ENCODE data around the gene SLC9A1.

Gene SLC9A1

GRCh38 chr1:27100335-27101053, 54.4 kb downstream of the SLC9A1 start:
- Histone ChIP-seq H3K27ac (ENCODE audit: poor library complexity, severe bottlenecking) (peak overlapping the region; percentile 40), H3K4me1 (ENCODE audit: insufficient read depth, poor library complexity, severe bottlenecking) (peaks cover 20% of the 10 kb centered on the region), H3K36me3 (ENCODE audit: low read depth) (peaks cover 33% of the 10 kb centered on the region), H3K4me3 (ENCODE audit: severe bottlenecking) (no peak overlapping the region), H3K27me3 (ENCODE audit: insufficient read depth, poor library complexity, severe bottlenecking) (no peaks in the 10 kb centered on the region), H3K9me3 (ENCODE audit: severe bottlenecking) (no peaks in the 10 kb centered on the region)
- DNase-seq (ENCODE audit: low spot score) (no peak), ATAC-seq (ENCODE audit: low read depth) (no peak)
- TF ChIP-seq, protein P1, sequence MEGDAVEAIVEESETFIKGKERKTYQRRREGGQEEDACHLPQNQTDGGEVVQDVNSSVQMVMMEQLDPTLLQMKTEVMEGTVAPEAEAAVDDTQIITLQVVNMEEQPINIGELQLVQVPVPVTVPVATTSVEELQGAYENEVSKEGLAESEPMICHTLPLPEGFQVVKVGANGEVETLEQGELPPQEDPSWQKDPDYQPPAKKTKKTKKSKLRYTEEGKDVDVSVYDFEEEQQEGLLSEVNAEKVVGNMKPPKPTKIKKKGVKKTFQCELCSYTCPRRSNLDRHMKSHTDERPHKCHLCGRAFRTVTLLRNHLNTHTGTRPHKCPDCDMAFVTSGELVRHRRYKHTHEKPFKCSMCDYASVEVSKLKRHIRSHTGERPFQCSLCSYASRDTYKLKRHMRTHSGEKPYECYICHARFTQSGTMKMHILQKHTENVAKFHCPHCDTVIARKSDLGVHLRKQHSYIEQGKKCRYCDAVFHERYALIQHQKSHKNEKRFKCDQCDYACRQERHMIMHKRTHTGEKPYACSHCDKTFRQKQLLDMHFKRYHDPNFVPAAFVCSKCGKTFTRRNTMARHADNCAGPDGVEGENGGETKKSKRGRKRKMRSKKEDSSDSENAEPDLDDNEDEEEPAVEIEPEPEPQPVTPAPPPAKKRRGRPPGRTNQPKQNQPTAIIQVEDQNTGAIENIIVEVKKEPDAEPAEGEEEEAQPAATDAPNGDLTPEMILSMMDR (IDR thresholded peaks at IDR 0.05; ENCODE audit: poor library complexity, severe bottlenecking): no peak

DNA sequence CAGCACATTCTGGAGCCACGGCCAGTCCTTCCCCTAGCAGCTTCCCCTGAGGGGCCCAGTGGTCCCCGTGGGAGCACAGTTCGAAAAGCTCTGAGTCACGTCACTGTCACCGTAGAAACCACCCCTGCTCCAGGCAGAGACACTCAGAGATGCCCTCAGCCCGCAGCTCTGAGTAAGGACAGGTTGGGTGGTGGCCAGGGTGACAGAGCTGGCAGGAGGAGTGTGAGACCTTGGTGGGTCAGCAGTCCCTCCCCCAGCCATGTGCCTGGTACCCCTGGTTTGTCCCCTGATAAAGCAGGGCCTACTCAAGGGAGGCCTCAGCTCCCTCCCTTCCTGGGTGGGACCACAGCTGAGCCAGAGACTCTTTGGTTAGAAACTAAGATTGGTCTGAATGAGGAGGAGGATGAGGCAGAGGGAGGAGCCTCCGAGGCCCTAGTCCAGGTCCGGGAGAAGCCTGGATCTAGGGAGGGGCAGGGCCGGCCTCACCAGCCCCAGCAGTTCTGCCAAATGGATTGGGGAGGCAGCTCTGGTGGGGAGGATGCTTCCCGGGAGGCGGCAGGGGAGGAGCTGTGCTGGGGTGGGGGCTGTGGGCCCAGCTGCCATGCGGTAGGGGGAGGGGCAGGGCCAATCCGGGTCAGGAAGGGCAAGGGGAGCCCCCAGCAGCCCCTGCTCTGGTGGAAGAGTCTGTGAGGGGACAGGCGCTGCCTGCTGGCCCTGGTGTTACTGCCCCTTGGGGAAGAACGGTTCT, 55.2 kb downstream of the SLC9A1 start:
- Histone ChIP-seq H3K27ac (ENCODE audit: poor library complexity, severe bottlenecking) (peak overlapping the region; percentile 40), H3K27me3 (ENCODE audit: insufficient read depth, poor library complexity, severe bottlenecking) (no peaks in the 10 kb centered on the region), H3K4me1 (ENCODE audit: insufficient read depth, poor library complexity, severe bottlenecking) (peaks cover 20% of the 10 kb centered on the region), H3K9me3 (ENCODE audit: severe bottlenecking) (no peaks in the 10 kb centered on the region), H3K36me3 (ENCODE audit: low read depth) (peaks cover 26% of the 10 kb centered on the region), H3K4me3 (ENCODE audit: severe bottlenecking) (no peak overlapping the region)
- TF ChIP-seq, protein P1 (IDR thresholded peaks at IDR 0.05; ENCODE audit: poor library complexity, severe bottlenecking): no peak
- DNase-seq (ENCODE audit: low spot score): no peak
- peak; percentile 36; the same call in 2 of the 3 replicates for ATAC-seq (ENCODE audit: low read depth)

DNA sequence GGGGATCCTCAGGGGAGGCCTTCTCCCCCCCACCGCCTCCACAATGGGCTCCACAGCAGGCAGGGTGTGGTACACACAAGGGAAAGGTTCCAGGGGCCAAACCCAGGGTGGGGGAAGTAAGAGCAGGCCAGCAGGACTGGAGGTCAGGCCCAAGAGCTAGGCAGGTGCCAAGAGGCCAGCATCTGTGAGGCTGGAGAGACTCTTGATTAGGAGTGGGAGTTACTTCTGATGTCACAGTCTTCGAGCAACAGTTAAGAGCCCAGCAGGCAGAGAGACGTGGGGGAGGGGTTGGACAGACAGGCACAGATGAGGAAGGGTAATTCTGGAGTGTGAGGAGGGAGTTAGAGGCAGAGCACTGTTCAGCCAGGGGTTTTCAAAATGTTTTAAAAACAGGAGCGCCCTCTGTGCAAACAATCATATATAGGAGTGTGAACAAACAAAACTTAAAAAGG, 55.8 kb downstream of the SLC9A1 start:
- Histone ChIP-seq H3K27me3 (ENCODE audit: insufficient read depth, poor library complexity, severe bottlenecking) (no peaks in the 10 kb centered on the region), H3K27ac (ENCODE audit: poor library complexity, severe bottlenecking) (peak overlapping the region; percentile 40), H3K9me3 (ENCODE audit: severe bottlenecking) (no peaks in the 10 kb centered on the region), H3K36me3 (ENCODE audit: low read depth) (peaks cover 23% of the 10 kb centered on the region), H3K4me3 (ENCODE audit: severe bottlenecking) (no peak overlapping the region), H3K4me1 (ENCODE audit: insufficient read depth, poor library complexity, severe bottlenecking) (peaks cover 20% of the 10 kb centered on the region)
- no peak for DNase-seq (ENCODE audit: low spot score)
- no peak for ATAC-seq (ENCODE audit: low read depth)
- TF ChIP-seq, protein P1 (IDR thresholded peaks at IDR 0.05; ENCODE audit: poor library complexity, severe bottlenecking): no peak

GRCh38 chr1:27098431-27099134, 56.3 kb downstream of the SLC9A1 start:
- no peak for DNase-seq (ENCODE audit: low spot score)
- Histone ChIP-seq H3K9me3 (ENCODE audit: severe bottlenecking) (no peaks in the 10 kb centered on the region), H3K36me3 (ENCODE audit: low read depth) (peaks cover 22% of the 10 kb centered on the region), H3K27me3 (ENCODE audit: insufficient read depth, poor library complexity, severe bottlenecking) (no peaks in the 10 kb centered on the region), H3K27ac (ENCODE audit: poor library complexity, severe bottlenecking) (peak overlapping the region; percentile 40), H3K4me1 (ENCODE audit: insufficient read depth, poor library complexity, severe bottlenecking) (peaks cover 20% of the 10 kb centered on the region), H3K4me3 (ENCODE audit: severe bottlenecking) (no peak overlapping the region)
- ATAC-seq (ENCODE audit: low read depth): peak; percentile 22; the same call in 1 of the 3 replicates
- TF ChIP-seq, protein P1 (IDR thresholded peaks at IDR 0.05; ENCODE audit: poor library complexity, severe bottlenecking): no peak

All from RWPE2 (cell line).